PC-3 (cell line): Measurements from ENCODE around the gene PTPRN2.

Source experiments
- EZH2 ChIP-seq: fragments of 300-600 bp; sonication (generic); IDR thresholded peaks from one replicate; pipeline ENCODE4 v1.6.1; 2017; ENCODE audit warnings: antibody characterized with exemption, mild to moderate bottlenecking, low read length; ENCODE audit not compliant: unreplicated experiment
- EZH2phosphoT487 ChIP-seq: fragments of 300-600 bp; sonication (generic); IDR thresholded peaks from 2 replicates; pipeline ENCODE4 v1.6.1; 2018; ENCODE audit warnings: mild to moderate bottlenecking, antibody characterized with exemption, low read length, borderline replicate concordance
- TF ChIP-seq, protein P1 (sequence below): fragments of 300-600 bp; sonication (generic); conservative IDR thresholded peaks from 2 replicates; pipeline ENCODE4 v1.5.1; 2017; ENCODE audit warnings: antibody characterized with exemption, low read depth, mild to moderate bottlenecking, low read length

DNA sequence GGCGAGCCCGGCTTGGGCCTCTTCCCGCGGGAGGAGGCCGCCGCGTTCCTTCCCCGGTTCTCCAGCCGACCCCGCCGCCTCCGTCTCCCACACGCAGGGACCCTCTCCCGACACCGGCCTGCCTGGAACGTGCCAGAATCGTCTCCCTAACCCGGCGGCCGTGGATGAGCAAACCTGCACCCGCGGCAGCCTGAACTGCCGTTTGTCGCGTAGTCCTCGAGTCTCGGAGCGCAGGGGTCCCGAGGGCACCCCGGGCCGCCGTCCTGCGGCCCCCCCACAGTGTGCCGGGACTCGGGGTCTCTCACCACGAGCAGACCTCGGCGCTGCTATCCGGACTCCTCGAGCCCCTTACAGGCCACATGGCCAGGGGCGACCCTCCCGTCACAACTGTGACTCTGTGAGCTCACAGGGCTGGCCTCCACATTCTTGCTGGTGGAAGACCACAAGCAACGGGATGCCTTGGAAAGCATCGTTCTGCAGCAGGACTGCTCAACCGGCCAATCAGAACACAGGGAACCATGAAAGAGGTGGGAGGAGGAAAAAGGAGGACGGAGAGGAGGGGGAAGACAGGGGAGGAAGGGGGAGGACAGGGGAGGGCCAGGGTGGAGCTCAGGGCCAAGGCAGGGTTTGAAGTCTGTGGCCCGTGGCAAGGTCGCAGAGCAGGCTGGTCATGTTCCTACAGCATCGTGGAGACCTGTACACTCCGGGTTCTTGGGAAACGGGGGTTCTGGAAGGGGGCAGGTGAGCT, 973.9 kb downstream of the PTPRN2 start:
- TF ChIP-seq, protein P1, sequence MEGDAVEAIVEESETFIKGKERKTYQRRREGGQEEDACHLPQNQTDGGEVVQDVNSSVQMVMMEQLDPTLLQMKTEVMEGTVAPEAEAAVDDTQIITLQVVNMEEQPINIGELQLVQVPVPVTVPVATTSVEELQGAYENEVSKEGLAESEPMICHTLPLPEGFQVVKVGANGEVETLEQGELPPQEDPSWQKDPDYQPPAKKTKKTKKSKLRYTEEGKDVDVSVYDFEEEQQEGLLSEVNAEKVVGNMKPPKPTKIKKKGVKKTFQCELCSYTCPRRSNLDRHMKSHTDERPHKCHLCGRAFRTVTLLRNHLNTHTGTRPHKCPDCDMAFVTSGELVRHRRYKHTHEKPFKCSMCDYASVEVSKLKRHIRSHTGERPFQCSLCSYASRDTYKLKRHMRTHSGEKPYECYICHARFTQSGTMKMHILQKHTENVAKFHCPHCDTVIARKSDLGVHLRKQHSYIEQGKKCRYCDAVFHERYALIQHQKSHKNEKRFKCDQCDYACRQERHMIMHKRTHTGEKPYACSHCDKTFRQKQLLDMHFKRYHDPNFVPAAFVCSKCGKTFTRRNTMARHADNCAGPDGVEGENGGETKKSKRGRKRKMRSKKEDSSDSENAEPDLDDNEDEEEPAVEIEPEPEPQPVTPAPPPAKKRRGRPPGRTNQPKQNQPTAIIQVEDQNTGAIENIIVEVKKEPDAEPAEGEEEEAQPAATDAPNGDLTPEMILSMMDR = no peak
- TF ChIP-seq EZH2phosphoT487 (no peak), EZH2 (no peak)
